GM21381 (cell line): ENCODE data around the gene UBFD1.
"Not testable (repeated sequence)": the region's sequence is repeated elsewhere in the genome, so short reads cannot be mapped to it uniquely, and the experiment has no call there.

Source experiments
- ATAC-seq: cut with Tn5 transposase; IDR thresholded peaks from one replicate; pipeline ENCODE4 v1.9.1; 2021; ENCODE audit warnings: mild to moderate bottlenecking, moderate library complexity; ENCODE audit not compliant: unreplicated experiment

UBFD1 gene

DNA sequence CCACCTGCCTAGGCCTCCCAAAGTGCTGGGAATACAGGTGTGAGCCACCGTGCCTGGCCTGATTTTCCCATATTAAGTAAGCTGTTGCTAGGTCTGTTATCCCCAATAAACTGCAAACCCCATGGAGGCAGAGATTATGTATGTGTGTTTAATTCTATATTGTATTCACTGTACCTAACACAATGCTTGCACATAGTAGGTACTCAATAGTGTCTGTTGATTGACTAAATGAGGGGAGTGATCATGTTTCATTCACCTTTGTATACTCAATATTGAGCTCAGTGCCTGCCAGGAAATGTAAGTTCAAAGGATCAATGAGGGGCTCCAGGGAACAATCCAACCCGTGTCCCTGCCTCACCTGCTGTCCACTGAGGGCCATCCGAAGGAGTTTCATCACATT is 32.6 kb upstream of the UBFD1 start:
- ATAC-seq = no peak

DNA sequence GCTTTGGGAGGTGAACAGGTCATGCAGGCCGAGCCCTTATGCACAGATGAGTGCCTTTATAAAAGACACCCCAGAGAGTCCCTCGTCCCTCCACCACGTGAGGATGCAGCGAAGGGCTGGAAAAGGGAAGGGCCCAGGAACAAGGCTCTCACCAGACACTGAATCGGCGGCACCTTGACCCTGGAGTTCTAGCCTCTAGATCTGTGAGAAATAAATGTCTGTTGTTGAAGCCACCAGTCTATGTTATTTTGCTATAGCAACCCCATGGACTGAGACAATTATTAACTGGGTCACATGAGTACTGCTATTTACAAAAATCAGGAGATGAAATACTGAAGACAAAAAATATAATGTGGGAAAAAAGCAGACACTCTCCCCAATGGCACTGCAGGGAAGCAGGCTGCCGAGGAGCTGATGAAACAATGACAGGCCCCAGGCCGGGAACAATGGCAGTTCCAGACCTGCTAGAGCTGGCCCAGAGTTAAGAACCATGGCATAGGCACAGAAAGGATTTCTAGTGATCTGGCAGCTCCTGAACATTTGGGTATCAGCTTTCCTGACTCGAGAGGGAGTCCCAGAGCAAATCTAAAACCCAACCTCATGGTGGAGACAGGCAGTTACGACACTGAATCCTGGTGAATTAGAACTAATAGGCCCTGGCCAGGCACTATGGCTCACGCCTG is 29.4 kb upstream of the UBFD1 start:
- no peak for ATAC-seq

DNA sequence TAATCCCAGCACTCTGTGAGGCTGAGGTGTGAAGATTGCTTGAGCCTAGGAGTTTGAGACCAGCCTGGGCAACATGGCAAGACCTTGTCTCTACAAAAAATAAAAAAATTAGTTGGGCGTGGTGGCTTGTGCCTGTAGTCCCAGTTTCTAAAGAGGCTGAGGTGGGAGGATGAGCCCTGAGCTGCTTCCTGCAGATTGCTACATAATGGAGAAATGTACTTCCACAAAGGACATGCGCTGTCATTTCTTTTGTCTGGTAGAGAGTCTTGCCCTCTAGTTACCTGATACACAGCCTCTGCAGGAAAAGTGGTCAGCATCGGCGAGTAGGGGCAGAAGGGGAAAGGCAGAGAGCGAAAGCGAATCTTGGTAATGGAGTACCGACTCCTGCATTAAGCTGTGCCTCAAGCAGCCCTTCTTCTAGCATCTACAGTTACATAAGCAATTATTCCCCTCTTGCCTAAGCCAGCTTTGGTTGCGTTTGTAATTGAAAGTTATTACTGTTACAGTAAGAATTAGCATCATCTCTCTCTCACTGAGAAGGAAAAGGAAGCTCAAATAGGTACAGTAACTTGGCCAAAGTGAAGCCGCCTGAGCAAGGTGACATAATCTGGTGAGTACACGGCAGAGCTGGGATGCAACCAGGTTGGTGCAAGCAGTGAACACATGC is 28.8 kb upstream of the UBFD1 start:
- ATAC-seq = no peak

DNA sequence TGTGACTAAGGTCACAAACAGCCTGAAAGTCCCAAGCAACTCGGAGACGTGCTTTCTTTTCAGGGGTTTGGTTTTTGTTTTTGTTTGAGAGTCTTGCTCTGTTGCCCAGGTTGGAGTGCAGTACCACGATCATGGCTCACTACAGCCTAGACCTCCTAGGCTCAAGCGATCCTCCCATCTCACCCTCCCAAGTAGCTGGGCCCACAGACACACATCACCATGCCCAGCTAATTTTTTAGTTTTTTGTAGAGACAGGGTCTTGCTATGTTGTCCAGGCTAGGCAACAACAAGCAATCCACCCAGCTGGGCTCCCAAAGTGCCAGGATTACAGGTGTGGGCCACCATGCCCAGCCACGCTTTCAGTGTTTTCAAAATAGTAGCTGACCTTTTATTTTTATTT is 27.5 kb upstream of the UBFD1 start:
- no peak for ATAC-seq

DNA sequence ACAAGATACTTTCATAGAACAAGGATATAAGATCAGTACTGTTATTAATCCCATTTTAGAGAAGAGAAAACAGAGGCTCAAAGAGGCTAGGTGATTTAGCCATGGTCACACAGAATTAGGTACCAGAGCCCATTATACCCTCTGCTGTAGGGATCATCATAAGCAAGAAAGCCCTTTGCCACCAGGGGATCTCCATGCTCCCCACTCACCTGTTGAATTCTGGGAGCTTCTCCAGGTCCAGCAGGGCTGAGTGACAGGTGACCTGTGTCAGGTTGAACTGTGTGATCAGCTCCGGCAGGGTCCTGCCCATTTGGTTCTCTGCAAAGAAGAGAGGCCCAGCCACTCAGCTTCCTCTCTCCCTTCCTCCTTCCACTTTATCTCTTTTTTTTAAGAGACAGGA is 25.1 kb upstream of the UBFD1 start:
- no peak for ATAC-seq

DNA sequence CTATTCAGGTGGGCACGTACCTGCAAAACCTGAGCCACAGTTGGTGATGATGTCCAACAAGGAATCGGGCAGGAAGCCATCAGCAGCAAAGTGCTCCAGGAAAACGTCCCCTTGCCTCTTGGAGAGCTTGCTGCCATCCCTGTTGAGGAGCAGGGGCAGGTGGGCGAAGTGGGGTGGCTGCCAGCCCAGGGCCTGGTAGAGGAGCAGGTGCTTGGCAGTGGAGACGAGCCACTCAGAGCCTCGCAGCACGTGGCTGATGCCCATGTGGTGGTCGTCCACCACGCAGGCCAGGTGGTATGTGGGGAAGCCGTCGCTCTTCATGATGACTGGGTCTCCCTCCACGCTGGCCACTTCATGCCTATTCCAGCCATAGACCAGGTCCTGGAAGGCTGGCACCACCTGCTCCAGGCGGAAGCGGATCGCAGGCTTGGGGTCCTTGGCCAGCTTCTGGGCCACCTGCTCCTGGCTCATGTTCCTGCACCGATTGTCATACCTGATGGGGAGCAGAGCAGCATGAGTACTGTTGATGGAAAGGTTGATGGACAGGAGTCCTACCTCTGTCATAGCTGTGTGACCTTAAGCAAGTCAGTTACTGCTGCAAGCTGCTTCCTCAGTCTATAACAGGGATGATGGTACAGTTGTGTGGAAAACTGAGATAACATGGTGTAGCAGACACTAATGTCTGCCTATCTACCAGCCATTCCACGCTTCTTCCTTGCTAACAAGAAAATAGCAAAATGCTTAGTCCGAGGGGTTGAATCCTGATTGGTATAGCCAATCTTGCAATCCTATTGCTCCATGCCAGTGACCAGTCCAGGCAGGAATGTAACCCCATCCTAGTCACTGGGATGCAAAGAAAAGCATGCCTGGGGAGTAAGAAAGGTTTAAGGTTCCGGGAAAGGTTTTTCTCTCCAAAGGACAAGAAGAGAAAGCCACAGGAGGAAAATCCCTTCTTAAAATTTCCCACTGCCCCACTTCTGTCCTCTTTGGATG is 22.4 kb upstream of the UBFD1 start:
- no peak for ATAC-seq

DNA sequence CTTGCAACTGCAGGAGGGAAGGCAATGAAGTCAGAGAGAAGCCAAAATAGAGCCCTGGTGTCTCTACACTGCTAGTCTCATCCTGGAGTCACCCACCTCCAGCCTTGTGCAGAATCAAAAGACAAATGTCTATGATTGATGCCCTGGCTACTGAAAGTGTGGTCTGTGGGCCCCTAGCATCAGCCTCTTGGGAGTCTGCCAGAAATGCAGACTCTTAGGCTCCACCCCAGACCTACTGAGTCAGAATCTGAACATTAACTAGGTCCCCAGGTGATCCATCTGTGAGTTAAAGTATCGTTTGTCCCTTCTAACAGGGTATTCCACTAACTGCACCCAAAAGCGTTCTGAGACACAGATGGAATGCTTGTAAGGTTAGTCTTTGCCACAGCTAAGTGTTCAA is 21.6 kb upstream of the UBFD1 start:
- no peak for ATAC-seq

DNA sequence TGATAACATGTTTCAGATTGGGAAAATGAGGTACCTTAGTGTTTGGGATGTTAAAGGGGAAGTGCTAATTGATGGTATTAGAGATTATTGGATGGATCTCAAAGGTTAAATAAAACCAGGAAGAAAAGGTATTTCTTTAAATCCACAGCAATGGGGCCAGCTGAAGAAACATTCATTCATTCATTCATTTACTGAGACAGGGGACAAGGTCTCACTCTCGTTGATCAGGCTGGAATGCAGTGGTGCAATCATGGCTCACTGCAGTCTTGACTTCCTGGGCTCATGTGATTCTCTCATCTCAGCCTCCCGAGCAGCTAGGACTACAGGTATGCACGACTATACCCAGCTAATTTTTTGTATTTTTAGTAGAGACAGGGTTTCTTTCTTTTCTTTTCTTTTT is 20.1 kb upstream of the UBFD1 start:
- no peak for ATAC-seq

DNA sequence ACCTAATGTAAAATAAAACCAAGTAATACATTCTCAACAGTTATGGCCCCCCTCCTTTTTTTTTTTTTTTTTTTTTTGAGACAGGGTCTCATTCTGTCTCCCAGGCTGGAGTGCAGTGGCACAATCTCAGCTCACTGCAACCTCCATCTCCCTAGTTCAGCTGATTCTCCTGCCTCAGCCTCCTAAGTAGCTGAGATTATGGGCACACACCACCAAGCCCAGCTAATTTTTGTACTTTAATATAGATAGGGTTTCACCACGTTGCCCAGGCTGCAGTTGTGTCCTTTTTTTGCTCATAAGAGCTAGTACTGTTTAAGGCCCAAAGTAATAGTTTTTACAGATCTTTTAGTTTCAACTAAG is 18.6 kb upstream of the UBFD1 start:
- ATAC-seq = no peak

DNA sequence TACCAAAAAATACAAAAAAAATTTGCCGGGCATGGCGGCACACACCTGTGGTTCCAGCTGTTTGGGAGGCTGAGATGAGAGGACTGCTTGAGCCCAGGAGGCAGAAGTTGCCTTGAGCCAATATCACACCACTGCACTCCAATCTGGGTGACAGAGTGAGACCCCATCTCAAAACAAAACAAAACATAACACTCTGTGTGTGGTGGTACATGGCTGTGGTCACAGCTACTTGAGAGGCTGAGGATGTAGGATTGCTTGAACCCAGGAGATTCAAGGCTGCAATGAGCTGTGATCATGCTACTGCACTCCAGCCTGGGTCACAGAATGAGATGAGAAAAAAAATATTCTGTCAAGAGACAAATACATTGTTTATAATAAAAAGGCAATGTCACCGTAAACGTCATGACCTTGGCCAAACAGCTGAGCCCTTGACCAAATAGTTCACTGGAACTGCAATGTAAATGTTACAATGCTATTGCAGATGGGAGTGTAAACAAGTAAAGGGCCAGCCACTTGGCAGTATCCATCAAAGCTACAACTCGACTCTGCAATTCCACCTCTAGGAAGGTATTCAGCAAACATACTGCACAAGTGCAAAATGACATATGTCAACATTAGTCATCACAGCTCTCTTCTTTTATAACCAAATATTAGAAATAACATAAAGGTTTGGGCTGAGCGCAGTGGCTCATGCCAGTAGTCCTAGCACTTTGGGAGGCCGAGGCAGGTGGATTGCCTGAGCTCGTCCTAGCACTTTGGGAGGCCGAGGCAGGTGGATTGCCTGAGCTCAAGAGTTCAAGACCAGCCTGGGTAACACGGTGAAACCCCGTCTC is 17.3 kb upstream of the UBFD1 start:
- no peak for ATAC-seq

DNA sequence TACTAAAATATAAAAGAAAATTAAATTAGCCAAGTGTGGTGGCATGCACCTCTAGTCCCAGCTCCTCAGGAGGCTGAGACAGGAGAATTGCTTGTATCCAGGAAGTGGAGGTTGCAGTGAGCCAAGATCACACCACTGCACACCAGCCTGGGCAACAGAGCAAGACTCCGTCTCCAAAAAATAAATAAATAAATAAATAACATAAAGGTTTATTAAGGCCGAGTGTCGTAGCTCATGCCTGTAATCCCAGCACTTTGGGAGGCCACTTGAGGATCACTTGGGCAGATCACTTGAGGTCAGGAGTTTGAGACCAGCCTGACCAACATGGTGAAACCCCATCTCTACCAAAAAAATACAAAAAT is 16.7 kb upstream of the UBFD1 start:
- ATAC-seq = not testable (repeated sequence)

DNA sequence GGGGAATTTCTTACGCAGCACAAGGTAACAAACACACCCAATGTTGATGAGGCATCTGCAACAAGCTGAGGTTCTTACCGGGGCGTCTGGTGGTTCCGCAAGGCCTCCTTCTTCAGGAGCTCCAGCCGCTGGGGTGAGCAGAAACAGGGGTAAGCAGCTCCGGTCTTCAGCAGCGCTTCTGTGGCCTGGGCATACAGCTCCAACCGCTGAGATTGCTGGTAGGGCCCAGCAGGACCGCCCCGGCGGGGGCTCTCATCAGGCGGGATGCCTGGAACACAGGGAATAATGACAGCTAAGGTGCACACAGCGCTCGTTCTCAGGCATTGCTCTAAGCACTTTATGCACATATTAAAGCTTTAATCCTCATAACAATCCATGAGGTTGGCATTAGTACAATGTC is 13.1 kb upstream of the UBFD1 start:
- no peak for ATAC-seq

DNA sequence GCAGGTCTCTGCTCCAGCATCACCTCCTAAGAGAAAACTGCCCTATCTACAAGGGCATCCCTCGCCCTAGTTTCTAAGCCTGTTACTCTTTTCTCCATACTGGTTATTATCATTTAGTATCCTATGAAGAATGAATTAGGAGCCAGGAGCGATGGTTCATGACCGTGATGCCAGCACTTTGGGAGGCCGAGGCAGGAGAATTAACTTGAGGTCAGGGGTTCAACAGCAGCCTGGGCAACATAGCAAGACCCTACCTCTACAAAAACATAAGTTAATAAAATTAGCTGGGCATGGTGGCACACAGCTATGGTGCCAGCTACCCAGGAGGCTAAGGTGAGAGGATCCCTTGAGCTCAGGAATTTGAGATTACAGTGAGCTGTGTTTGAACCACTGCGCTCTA is 7.6 kb upstream of the UBFD1 start:
- ATAC-seq = no peak

DNA sequence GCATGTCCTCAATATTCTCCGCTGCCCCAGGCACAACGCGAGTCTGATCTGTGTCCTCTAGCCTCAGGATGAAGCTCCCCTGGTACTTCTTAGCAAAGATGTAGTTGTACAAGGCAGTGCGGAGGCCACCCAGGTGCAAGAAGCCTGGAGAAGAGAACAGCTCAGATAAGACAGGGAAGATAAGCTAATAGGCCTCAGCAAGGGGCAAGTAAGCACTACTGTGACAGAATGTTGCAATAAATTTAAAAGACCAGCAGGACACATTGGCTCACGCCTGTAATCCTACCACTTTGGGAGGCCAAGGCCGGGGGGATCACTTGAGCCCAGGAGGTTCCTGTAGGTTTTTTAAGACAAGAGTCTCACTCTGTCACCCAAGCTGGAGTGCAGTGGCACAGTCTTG is 5.4 kb upstream of the UBFD1 start:
- no peak for ATAC-seq

DNA sequence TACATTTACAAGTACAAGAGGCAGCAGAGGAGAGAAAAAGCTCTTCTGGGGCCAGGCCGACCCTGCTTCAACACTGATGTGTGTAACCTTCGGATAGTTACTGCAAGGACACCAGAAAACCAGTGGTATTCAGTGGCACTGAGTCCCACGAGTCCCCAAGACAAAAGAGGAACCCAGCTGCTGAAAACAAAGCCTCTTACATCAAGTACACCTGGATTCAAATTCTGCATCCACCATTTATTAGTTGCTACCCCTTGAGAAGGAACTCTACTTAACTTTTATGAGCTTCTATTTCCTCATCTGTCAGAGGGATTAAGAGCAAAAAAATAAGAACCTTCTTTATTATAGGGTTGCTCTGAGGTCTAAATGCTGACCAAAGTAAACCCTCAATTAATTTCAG is 3.0 kb upstream of the UBFD1 start:
- no peak for ATAC-seq

DNA sequence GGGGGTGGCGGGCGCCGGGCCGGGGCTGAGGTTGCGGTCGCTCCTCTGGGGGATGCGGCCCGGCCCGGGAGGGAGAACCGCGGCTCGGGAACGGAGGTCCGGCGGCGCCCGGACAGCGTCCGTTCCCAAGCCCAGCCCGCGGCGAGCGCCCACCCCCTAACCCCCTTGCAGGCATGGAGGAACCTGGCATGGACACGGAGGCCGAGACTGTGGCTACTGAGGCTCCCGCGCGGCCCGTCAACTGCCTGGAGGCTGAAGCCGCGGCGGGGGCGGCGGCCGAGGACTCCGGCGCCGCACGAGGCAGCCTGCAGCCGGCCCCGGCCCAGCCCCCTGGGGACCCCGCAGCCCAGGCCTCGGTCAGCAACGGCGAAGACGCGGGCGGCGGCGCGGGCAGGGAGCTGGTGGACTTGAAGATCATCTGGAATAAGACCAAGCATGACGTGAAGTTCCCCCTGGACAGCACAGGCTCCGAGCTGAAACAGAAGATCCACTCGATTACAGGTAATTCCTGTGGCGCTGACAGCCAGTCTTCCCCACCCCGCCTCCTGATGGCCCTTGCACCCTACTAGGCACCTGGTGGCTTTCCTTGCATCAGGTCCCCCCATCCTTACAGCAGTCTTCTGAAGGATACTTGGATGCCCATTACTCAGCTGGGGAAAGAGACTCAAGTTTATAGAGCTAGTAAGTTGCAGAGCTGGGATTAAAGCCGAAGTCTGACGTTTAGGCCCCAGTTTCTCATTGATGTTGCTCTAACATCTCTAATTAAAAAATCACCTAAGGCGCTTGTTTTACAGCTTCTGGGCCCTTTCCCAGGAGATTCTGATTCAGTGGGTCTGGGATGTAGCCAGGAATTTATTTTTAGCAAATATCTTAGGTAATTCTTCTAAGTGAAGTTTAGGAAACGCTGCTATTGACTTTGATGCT is 514 bp downstream of the UBFD1 start:
- ATAC-seq = peak; percentile 0

DNA sequence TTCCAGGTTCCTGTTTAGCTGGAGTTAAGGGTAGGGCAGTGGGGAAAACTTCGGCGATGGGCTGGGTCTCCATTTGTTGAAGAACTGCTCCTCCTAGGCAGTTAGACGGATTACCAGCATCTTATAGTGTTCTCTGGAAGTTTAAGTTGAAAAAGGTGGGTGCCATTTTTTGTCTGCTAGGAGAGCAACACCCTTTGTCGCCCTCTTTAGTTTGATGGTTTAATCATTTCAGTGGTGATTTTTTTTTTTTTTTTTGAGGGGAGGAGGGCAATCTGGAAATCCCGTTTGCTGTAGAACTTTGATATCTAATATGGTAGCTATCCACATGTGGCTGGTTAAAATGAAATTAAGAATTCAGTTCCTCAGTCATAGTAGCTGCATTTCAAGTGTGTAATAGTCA is 4.1 kb downstream of the UBFD1 start:
- ATAC-seq = no peak

DNA sequence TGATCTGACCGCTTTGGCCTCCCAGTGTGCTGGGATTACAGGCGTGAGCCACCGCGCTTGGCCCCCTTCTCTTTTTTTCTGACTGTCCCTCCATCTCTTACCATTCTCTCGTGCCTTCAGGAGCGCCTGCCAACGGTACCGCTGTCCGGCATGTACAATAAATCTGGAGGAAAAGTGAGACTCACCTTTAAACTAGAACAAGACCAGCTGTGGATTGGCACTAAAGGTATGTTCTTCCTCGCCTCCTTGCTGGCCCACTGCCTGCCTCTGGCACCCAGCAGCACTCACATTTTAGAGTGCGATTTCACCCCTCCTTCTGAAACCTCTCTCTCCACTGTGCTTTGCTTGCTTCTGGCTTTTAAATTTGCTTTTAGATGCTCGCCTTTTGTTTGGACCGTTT is 5.0 kb downstream of the UBFD1 start:
- ATAC-seq = no peak

DNA sequence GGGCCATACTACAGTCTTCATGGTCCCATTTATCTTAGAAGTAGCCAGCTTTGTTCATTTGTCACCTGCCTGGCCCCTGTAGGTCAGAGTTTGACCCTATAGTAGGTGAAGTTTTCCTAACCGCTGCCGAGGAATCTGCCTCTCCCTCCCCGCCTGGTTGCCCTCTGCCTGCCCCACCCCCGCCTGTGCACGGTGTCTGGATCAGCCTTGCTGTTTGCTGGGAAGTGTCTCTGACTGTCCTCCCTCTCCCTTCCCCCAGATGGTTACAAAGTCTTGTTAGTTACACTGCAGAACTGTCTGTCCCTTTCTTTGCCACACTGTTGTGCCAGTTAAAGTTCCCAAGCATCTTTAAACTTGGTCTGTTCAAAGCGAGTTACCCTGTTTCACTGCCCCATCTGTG is 5.7 kb downstream of the UBFD1 start:
- ATAC-seq = no peak
